ENCODE measurements around the gene ACVR1B. TPM values are rescaled to one million over a fixed set of nuclear protein-coding genes. Genes with fewer than 3 reads are reported as not detected.

Gene ACVR1B
- 10 to 100 TPM in 1 of 2 donors, 1 to 10 TPM in 1; 7.4 to 21.9 TPM for total RNA-seq
- 10 to 100 TPM in 1 of 2 donors, 1 to 10 TPM in 1; 4.0 to 16.5 TPM for polyA plus RNA-seq

- under 1% methylated on average over 86 of the region's 86 CpGs for WGBS
- H3K9ac ChIP-seq (ENCODE audit: low read depth in 1 of 2, low read length in 2 of 2), result peak within 1 kb of the TSS; percentile 76 to 93
- peak within 1 kb of the TSS; percentile 84 to 93 for H3K27ac ChIP-seq (ENCODE audit: low read depth in 1 of 2, low read length in 2 of 2)
- H3K4me1 ChIP-seq (ENCODE audit: control insufficient read depth in 4 of 4, insufficient read depth in 4 of 4, low read length in 3 of 4), result peaks cover 4 to 36% (median 30%) of the 10 kb centered on the region in 4 donors
- H3K4me3 ChIP-seq (ENCODE audit: low read depth in 1 of 3, low read length in 3 of 3), result peak within 1 kb of the TSS; percentile 81 to 95 (median 89)
- no peaks in the 10 kb centered on the region for H3K27me3 ChIP-seq (ENCODE audit: control insufficient read depth in 4 of 4, insufficient read depth in 4 of 4, low read length in 3 of 4)
- H3K36me3 ChIP-seq (ENCODE audit: control insufficient read depth in 4 of 4, insufficient read depth in 3 of 4, low read depth in 1 of 4, low read length in 3 of 4), result no peaks in the 10 kb centered on the region
- peak; percentile 83 for DNase-seq (ENCODE audit: low spot score)
- TF ChIP-seq RXRA (IDR thresholded peaks at IDR 0.05) (peak in 1 of 2 donors; percentile 9), SP1 (IDR thresholded peaks at IDR 0.05) (peak; percentile 56), MAX (IDR thresholded peaks at IDR 0.05) (peak; percentile 68), YY1 (IDR thresholded peaks at IDR 0.05) (peak; percentile 45), TAF1 (conservative IDR thresholded peaks at IDR 0.05) (no peak)
- H3K9me3 ChIP-seq (ENCODE audit: control insufficient read depth in 4 of 4, low read length in 3 of 4), result no peaks in the 10 kb centered on the region
Measured at GRCh38 chr12:51951199-51951842, at the start of gene ACVR1B. ACVR1B (plus strand) TSS chr12:51951699; CDS start chr12:51951744, 45 bp downstream.

- H3K4me3 ChIP-seq (ENCODE audit: low read depth in 1 of 3, low read length in 3 of 3), result no peak overlapping the region
- H3K4me1 ChIP-seq (ENCODE audit: control insufficient read depth in 4 of 4, insufficient read depth in 4 of 4, low read length in 3 of 4), result peaks cover 0 to 2% (median 0%) of the 10 kb centered on the region in 4 donors
- WGBS, result 95% methylated on average over 11 of the region's 11 CpGs
- TF ChIP-seq SP1 (IDR thresholded peaks at IDR 0.05) (no peak), CTCF (IDR thresholded peaks at IDR 0.05; ENCODE audit: low read depth, low read length, missing input control) (no peak), ATF3 (IDR thresholded peaks at IDR 0.05) (no peak), HNF4G (IDR thresholded peaks at IDR 0.05) (no peak), RAD21 (IDR thresholded peaks at IDR 0.05) (no peak), EGR1 (IDR thresholded peaks at IDR 0.05; ENCODE audit: low read depth in 2 of 2) (no peak), REST (IDR thresholded peaks at IDR 0.05) (no peak), HNF4A (conservative IDR thresholded peaks at IDR 0.05) (no peak), FOXA2 (IDR thresholded peaks at IDR 0.05) (no peak), ZBTB33 (IDR thresholded peaks at IDR 0.05) (no peak), GABPA (IDR thresholded peaks at IDR 0.05 in 1 of 2, conservative IDR thresholded peaks at IDR 0.05 in 1 of 2) (no peak), FOXA1 (IDR thresholded peaks at IDR 0.05) (no peak), JUND (IDR thresholded peaks at IDR 0.05) (no peak), YY1 (IDR thresholded peaks at IDR 0.05) (no peak), TAF1 (conservative IDR thresholded peaks at IDR 0.05) (no peak), NR2F2 (IDR thresholded peaks at IDR 0.05) (no peak)
- H3K27me3 ChIP-seq (ENCODE audit: control insufficient read depth in 4 of 4, insufficient read depth in 4 of 4, low read length in 3 of 4), result no peaks in the 10 kb centered on the region
- H3K27ac ChIP-seq (ENCODE audit: low read depth in 1 of 2, low read length in 2 of 2), result no peak overlapping the region
- H3K9ac ChIP-seq (ENCODE audit: low read depth in 1 of 2, low read length in 2 of 2), result no peak overlapping the region
- H3K9me3 ChIP-seq (ENCODE audit: control insufficient read depth in 4 of 4, low read length in 3 of 4), result no peaks in the 10 kb centered on the region
- DNase-seq (ENCODE audit: low spot score), result no peak
- no peaks in the 10 kb centered on the region for H3K36me3 ChIP-seq (ENCODE audit: control insufficient read depth in 4 of 4, insufficient read depth in 3 of 4, low read depth in 1 of 4, low read length in 3 of 4)
Measured at GRCh38 chr12:51901881-51902280, 49.6 kb upstream of the ACVR1B start.

Measured in liver (tissue), 9 donors.